GM21825 (cell line): ENCODE results near the gene SEL1L2.
"Not testable (repeated sequence)": the region's sequence is repeated elsewhere in the genome, so short reads cannot be mapped to it uniquely, and the experiment has no call there.

Source experiments
- ATAC-seq: cut with Tn5 transposase; IDR thresholded peaks from one replicate; pipeline ENCODE4 v1.9.1; 2021; ENCODE audit warnings: mild to moderate bottlenecking, moderate library complexity; ENCODE audit not compliant: unreplicated experiment

SEL1L2 gene

GRCh38 chr20:13990465-13990864 is at the start of gene SEL1L2:
Gene SEL1L2 (minus strand): TSS chr20:13990614. CDS start chr20:13990534, 80 bp downstream.
- ATAC-seq, result no peak

DNA sequence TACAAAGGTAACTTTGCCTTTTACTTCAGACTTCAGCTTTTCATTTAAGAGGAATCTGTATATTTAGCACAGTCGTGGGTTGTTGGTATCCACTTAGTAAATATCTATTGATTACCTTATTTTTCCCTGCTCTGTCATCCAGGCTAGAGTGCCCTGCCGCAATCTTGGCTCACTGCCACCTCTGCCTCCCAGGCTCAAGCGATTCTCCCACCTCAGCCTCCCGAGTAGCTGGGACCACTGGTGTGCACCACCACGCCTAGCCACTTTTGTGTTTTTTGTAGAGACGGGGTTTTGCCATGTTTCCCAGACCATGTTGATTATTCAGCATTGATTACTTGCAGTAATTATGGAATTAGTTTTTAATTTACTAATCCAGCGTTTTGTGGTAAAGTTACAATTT is 46.2 kb upstream of the SEL1L2 start:
- no peak for ATAC-seq

DNA sequence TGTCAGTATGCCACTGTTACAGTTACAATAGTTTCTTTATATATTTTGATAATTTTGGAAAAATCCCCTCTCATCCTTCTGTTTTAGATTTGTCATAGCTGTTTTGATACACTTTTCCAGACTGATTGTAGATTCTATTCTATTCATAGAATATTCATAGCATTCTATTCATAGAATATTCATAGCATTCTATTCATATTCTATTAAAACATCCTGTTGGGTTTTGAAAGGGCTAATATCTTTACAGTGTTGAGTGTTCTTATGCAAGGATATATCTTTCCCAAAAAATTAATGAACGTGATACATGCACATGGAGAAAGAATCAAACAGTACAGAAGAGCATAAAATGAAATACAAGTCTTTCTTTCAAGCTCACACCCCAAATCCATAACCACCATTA is 42.9 kb upstream of the SEL1L2 start:
- no peak for ATAC-seq

DNA sequence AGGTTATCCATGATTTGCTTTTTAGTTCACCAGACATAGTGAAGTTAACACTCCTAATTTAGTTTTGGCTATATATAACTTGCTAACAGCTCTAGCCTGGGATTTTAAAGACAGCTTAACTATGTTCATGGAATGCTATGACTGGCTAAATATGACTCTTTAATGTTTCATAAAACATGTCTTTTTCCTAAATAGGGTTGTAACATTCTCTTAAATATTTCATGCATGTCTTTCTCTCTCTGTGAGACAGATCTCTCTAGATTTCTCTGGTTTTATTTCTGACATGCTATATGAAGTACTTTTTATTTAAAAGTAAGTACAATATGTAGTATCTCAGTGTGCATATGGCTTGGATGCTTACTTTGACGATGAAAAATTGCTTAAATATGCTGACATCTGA is 40.6 kb upstream of the SEL1L2 start:
- ATAC-seq, result no peak

DNA sequence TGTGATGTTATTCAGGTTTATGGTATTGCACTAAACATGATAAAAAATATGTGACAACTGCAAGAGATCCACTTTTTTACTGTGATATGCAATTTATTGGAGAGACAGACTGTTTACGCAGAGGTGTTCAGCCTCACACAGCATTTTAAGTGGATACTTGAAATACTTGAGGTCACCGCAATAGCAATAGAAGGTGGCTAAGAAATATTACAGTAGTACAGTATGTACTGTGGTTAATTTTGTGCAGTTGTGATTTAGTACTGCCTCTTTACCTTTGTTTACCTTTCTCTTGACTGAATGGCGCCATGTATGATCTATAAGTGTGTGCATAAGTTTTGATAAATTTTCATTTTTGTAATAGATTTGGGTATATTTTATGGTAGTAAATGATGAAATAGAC is 22.3 kb upstream of the SEL1L2 start:
- ATAC-seq, result no peak

- ATAC-seq, result no peak
Measured at GRCh38 chr20:14009208-14009607, 18.8 kb upstream of the SEL1L2 start.

DNA sequence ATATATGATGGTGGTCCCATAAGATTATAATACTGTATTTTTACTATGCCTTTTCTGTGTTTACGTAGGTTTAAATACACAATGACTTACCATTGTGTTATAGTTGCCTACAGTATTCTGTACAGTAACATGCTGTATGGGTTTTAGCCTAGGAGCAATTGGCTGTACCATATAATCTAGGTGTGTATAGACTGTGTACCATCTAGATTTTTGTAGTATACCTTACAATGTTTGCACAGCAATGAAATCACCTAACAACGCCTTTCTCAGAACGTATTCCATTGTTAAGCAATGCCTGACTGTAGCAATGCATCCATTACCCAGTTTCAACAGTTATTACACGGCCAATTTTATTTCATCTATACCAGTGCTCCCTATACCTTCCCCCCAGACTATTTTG is 15.6 kb upstream of the SEL1L2 start:
- ATAC-seq, result no peak

DNA sequence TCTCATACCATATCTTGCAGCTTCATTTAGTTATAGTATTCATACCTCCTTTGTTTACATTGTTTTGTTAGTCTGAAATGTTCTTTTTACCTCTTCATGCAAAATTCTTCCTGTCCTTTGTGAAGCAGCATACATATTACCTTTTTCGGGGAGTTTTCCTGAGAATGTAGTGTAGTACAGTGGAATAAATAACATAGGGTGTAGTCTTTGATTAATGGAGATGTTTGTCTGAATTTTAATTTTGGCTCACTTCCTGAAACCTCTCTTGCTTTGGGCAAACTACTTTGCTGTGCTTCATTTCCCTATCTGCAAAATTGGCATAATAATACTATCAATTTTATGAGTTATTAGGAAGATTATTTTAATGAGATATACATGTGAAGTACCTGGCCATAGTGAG is 10.5 kb upstream of the SEL1L2 start:
- no peak for ATAC-seq

DNA sequence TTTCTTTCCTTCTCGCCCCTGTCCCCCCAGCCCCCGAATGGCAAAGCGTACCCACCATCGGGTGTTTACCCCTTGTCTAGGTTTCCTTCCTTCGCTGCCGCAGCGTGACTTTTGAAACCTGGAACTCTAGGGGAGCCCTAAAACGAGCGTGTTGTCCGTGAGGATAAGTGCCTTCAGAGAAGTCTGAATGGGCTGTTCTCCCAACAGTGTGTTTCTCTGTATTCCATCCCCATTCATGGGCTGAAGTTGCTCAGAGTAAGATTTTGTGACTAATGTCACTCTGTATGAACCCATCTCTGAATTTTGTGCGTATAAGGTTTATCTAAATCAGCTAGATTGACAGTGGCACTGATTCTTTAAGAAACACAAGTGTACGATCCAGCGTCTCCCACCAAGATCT is 5.9 kb upstream of the SEL1L2 start:
- no peak for ATAC-seq

- ATAC-seq, result no peak
Measured at GRCh38 chr20:13995841-13996240, 5.4 kb upstream of the SEL1L2 start.

DNA sequence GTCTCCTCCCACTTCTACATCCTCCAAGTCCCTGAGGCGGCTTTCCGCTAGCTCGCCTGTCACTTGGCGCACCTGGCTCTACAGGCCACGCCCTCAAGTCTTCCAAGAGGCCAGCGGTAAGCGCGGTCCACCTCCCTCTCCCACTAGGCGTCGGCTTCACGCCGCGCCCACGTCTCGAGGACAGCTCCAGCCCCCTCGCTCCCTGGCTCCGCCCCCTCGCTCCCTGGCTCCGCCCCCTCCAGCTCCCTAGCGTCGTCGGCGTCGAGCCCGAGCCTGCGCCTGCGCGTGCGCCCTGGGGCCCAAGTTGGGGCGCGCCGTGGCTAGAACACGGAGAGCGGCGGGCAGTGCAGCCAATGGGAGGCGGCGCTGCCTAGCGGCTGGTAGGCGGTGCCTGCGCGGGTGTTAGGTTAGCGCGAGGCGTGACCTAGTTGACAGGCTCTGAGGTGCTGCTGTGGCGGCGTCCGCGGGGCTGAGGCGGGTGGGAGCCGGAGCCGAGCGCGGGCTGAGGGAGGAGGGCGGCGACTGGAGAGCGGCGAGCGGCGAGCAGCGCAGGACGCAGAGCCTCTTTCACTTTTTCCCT is 4.8 kb upstream of the SEL1L2 start, which contains the start of gene MACROD2:
Gene MACROD2 (plus strand): TSS at position 431 of the 580 bp plus-strand sequence.
- ATAC-seq, result no peak

DNA sequence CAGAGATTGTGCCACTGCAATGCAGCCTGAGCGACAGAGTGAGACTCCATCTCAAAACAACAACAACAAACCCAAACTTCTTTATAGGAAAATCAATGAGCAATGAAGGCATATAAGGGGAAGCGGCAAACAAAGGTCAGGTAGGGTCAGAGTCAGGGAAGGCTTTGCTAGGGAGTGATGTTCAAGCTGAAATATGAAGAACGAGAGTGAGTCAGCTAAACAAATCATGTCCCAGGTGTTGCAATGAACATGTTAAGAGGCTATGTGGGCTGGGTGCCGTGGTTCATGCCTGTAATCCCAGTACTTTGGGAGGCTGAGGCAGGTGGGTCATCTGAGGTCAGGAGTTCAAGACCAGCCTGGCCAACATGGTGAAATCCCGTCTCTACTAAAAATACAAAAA is 1.5 kb upstream of the SEL1L2 start:
- not testable (repeated sequence) for ATAC-seq

- ATAC-seq, result no peak
Measured at GRCh38 chr20:13991311-13991710, 897 bp upstream of the SEL1L2 start.

DNA sequence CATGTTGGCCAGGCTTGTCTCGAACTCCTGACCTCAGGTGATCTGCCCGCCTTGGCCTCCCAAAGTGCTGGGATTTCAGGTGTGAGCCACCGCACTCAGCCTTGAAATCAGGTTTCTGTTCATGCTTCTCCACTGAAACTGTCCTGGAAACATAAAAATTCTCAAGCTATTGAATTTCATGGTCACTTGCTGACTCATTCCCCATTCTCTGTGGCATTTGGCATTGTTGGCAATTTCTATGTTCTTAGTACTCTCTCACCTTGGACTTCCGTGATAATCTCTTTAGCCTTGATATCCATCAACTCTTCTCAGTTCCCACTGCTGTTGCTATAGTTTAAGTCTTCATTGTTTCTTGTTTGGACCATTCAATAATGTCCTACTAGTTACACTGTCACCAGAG is 6.2 kb downstream of the SEL1L2 start:
- ATAC-seq, result no peak

- no peak for ATAC-seq
Measured at GRCh38 chr20:13960525-13960924, 29.9 kb downstream of the SEL1L2 start.

DNA sequence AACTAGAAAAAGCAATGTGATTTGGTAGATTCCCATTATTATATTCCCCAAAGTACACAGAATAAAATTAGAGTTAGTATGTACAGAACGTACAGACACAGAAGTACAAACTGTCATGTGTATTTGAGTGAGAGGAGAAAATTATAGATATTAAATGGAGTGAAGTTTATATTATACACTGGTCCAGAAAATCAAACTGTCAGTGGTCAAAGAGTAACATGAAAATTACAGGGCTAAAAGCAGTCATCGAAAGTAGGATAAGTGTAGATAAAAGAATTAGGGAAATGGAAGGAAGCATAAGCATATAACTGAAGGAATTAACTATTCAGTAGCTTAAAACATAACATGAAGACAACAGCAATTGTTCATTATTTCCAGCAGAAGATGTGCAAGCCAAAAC is 30.3 kb downstream of the SEL1L2 start:
- no peak for ATAC-seq

- no peak for ATAC-seq
Measured at GRCh38 chr20:13953227-13953626, 37.2 kb downstream of the SEL1L2 start.

- no peak for ATAC-seq
Measured at GRCh38 chr20:13947719-13948118, 42.7 kb downstream of the SEL1L2 start.

DNA sequence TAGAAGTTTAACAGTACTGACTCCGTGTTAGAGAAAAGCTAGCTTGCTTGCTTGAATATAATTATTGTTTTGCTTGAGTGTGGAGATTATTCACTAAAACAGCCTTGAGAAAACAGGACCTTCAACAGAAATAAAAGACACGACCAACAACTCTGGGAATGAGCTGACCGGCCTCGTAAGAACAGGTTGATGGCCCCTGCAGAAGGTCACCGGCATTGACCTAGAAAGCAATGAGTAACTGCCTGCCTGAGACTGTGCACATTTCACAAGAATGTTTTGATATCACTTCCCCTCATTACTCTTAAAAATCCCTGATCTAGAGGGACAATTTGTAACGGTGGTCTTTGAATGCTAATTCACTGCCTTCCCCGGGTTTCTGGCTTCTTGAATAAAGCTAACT is 49.4 kb downstream of the SEL1L2 start:
- no peak for ATAC-seq

- no peak for ATAC-seq
Measured at GRCh38 chr20:13936781-13937576, 53.4 kb downstream of the SEL1L2 start.

DNA sequence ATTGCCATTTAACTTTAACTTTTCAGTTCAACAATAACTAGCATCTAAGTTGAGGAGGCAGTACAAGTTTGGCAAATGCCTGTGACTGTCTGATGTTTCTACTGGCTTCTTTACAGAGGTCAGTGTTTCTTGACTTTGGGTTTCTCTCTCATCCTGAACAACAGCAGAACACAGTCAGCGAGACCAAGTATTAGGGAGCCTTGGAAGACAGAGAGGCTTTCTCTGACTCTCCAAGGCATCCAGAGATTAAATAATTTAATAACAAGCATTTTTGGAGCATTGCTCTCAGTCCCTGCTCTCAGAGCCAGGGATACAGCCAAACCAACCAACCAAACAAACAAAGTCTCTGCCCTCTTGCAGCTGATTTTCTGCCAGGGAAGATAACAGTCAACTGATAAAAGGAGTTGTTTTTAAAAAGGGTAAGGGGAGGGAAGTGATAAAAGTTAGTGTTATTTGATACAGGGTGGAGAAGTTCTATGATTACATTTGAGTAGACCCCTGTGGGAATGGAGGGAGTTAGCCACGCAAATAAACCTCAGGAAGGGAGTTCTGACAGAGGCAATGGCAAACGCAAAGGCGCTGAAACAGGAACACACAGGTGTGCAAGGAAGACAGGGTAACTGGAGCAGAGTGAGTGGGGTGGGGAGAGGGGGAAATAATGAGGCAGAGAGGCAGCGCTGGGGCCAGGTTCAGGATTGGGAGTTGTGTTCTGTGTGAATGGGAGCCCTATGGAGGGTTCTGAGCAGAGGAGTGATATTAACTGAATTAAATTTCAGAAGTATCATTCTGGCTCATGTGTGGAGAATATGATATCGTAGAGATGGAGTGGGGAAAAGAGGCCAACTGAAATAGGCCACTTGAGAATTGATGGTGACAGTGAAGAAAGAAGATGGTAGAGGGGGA is 55.2 kb downstream of the SEL1L2 start:
- no peak for ATAC-seq

DNA sequence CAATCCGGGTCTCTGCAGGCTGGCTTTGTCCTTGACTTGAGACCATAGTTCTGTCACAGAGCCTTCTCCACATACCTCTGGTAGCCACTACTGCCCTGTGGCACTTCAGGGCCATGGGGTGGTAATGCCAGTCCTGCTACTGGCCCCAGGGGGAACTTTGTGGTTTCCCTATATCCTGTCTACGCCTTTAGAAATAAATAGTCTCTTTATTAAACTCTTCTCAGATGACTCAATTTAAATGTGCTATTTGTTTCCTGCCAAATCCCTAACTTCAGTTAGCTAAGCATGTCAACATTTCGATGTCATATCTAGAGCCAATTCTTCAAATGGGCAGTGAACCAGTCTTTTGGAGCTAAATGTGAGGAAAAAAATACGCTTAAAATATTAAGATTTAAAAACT is 60.1 kb downstream of the SEL1L2 start:
- no peak for ATAC-seq
